ENCODE measurements around the gene STXBP6. TPM values are rescaled to one million over a fixed set of nuclear protein-coding genes. Genes with fewer than 3 reads are reported as not detected.

The STXBP6 gene
- total and polyA plus RNA-seq, 2 experiments from 2014 or later = 19.7 to 29.0 TPM

DNA sequence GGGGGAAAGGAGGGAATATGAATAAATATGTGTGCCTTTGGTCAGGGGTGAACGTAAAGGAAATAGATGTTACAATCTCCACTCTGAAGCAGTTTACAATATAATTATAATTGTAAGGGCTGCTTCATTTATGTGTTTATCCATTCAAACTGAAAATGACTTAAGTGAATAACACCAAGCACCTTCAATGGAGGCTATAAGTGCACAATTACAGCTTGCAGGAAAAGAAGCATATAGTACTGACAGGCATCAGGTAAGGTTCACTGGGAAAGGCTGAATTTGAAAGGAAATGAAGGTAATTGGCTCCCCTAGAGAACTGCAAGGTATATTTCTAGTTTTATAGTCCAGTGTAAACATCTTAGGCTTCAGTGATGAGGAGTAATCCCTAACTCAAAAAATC, 192.7 kb downstream of the STXBP6 start (continued):
- TF ChIP-seq, protein P1, sequence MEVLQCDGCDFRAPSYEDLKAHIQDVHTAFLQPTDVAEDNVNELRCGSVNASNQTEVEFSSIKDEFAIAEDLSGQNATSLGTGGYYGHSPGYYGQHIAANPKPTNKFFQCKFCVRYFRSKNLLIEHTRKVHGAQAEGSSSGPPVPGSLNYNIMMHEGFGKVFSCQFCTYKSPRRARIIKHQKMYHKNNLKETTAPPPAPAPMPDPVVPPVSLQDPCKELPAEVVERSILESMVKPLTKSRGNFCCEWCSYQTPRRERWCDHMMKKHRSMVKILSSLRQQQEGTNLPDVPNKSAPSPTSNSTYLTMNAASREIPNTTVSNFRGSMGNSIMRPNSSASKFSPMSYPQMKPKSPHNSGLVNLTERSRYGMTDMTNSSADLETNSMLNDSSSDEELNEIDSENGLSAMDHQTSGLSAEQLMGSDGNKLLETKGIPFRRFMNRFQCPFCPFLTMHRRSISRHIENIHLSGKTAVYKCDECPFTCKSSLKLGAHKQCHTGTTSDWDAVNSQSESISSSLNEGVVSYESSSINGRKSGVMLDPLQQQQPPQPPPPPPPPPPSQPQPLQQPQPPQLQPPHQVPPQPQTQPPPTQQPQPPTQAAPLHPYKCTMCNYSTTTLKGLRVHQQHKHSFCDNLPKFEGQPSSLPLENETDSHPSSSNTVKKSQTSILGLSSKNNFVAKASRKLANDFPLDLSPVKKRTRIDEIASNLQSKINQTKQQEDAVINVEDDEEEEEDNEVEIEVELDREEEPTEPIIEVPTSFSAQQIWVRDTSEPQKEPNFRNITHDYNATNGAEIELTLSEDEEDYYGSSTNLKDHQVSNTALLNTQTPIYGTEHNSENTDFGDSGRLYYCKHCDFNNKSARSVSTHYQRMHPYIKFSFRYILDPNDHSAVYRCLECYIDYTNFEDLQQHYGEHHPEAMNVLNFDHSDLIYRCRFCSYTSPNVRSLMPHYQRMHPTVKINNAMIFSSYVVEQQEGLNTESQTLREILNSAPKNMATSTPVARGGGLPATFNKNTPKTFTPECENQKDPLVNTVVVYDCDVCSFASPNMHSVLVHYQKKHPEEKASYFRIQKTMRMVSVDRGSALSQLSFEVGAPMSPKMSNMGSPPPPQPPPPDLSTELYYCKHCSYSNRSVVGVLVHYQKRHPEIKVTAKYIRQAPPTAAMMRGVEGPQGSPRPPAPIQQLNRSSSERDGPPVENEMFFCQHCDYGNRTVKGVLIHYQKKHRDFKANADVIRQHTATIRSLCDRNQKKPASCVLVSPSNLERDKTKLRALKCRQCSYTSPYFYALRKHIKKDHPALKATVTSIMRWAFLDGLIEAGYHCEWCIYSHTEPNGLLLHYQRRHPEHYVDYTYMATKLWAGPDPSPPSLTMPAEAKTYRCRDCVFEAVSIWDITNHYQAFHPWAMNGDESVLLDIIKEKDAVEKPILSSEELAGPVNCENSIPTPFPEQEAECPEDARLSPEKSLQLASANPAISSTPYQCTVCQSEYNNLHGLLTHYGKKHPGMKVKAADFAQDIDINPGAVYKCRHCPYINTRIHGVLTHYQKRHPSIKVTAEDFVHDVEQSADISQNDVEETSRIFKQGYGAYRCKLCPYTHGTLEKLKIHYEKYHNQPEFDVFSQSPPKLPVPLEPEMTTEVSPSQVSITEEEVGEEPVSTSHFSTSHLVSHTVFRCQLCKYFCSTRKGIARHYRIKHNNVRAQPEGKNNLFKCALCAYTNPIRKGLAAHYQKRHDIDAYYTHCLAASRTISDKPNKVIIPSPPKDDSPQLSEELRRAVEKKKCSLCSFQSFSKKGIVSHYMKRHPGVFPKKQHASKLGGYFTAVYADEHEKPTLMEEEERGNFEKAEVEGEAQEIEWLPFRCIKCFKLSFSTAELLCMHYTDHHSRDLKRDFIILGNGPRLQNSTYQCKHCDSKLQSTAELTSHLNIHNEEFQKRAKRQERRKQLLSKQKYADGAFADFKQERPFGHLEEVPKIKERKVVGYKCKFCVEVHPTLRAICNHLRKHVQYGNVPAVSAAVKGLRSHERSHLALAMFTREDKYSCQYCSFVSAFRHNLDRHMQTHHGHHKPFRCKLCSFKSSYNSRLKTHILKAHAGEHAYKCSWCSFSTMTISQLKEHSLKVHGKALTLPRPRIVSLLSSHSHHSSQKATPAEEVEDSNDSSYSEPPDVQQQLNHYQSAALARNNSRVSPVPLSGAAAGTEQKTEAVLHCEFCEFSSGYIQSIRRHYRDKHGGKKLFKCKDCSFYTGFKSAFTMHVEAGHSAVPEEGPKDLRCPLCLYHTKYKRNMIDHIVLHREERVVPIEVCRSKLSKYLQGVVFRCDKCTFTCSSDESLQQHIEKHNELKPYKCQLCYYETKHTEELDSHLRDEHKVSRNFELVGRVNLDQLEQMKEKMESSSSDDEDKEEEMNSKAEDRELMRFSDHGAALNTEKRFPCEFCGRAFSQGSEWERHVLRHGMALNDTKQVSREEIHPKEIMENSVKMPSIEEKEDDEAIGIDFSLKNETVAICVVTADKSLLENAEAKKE (CRISPR knock-in tag; IDR thresholded peaks at IDR 0.05) = no peak
- TF ChIP-seq, protein P2, sequence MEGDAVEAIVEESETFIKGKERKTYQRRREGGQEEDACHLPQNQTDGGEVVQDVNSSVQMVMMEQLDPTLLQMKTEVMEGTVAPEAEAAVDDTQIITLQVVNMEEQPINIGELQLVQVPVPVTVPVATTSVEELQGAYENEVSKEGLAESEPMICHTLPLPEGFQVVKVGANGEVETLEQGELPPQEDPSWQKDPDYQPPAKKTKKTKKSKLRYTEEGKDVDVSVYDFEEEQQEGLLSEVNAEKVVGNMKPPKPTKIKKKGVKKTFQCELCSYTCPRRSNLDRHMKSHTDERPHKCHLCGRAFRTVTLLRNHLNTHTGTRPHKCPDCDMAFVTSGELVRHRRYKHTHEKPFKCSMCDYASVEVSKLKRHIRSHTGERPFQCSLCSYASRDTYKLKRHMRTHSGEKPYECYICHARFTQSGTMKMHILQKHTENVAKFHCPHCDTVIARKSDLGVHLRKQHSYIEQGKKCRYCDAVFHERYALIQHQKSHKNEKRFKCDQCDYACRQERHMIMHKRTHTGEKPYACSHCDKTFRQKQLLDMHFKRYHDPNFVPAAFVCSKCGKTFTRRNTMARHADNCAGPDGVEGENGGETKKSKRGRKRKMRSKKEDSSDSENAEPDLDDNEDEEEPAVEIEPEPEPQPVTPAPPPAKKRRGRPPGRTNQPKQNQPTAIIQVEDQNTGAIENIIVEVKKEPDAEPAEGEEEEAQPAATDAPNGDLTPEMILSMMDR (conservative IDR thresholded peaks at IDR 0.05; ENCODE audit: low read depth in 2 of 2) = no peak
- TF ChIP-seq ZNF114 (CRISPR knock-in tag; IDR thresholded peaks at IDR 0.05) = no peak
- no peak for TF ChIP-seq EZH2phosphoT487 (IDR thresholded peaks at IDR 0.05; ENCODE audit: unreplicated experiment)
- TF ChIP-seq STAT1 (IDR thresholded peaks at IDR 0.05; ENCODE audit: unreplicated experiment) = no peak
- TF ChIP-seq NANOG (IDR thresholded peaks at IDR 0.05; ENCODE audit: borderline replicate concordance) = no peak
- no peak for TF ChIP-seq ETS1 (IDR thresholded peaks at IDR 0.05)
- no peak for TF ChIP-seq POLR2AphosphoS5 (IDR thresholded peaks at IDR 0.05; ENCODE audit: low read depth)

All from GM23338 (cell line).